ENCODE measurements around the gene CARNS1. TPM values are rescaled to one million over a fixed set of nuclear protein-coding genes. Genes with fewer than 3 reads are reported as not detected.

Gene CARNS1
- total RNA-seq, 2 experiments from 2014 or later, result 1.9 to 2.0 TPM

DNA sequence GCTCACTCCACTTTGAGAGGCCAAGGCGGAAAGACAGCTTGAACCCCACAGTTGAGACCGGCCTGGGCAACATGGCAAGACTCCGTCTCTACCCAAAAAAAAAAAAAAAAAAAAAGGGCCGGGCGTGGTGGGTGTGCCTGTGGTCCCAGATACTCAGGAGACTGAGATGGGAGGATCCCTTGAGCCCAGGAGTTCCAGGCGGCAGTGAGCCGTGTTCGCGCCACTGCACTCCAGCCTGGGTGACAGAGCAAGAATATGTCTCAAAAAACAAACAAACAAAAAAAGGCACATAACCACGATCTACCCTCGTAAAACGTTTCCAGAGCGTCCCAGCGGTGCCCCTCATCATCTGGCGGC, 24.6 kb upstream of the CARNS1 start:
- ChIA-PET CTCF (interaction anchor here (0.6 to 4.0 kb wide), 7 partner anchors 9 to 98 kb away, joined by 3 to 24 read pairs (median 7); partner anchors contain the start of genes POLD4 and PPP1CA), POLR2A (interaction anchor here (0.7 to 2.4 kb wide), 4 partner anchors 10 to 96 kb away, joined by 8 to 26 read pairs (median 11); partner anchors contain the start of gene PPP1CA)

DNA sequence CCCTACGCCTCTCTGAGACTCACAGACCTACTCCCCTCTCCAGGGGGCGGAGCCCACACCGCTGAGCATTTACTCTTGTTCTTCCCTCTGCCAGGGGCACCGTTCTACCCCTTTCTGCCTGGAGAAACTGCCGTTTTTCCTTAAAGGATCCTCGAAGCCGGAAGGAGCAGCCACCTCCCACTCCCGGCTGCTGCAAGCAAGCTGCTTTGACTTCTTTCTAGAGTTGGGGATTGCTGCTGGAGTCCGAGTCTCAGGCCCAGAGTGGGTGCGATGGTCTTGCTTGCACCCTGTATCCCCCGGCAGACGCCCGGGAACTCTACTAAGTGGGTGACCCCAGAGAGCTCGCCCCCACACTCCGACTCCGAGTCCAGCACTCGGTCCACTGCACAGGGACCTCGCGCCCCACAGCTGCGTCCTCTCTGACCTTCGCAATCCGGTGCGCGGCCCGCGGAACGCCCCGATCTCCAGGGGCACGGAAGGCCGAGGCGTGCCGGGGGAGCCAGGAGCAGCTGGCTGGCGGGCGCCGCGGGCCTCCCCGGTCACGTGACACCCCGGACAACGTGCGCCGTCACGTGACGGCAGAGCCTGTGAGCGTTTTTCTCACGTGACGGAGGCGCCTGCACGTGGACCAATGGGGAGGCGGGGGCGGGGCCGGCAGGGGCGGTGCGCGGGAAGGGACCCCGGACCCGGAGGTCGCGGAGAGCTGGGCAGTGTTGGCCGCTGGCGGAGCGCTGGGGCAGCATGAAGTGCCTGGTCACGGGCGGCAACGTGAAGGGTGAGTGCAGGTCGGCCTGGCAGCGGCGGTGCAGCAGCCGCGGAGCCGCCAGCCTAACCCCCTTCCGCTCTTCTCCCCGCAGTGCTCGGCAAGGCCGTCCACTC, 23.9 kb upstream of the CARNS1 start, which contains the start of gene RAD9A:
RAD9A (plus strand) TSS at position 683 of the 879 bp plus-strand sequence; CDS start at position 742, 59 bp downstream.
- CTCF ChIA-PET, result interaction anchor here (0.9 to 4.0 kb wide), 13 partner anchors 10 to 130 kb away, joined by 3 to 24 read pairs (median 7); partner anchors contain the start of genes POLD4, PPP1CA and TBC1D10C
- POLR2A ChIA-PET, result interaction anchor here (0.6 to 2.4 kb wide), 8 partner anchors 9 to 96 kb away, joined by 3 to 26 read pairs (median 4); partner anchors contain the start of genes PPP1CA, PTPRCAP and TBC1D10C

DNA sequence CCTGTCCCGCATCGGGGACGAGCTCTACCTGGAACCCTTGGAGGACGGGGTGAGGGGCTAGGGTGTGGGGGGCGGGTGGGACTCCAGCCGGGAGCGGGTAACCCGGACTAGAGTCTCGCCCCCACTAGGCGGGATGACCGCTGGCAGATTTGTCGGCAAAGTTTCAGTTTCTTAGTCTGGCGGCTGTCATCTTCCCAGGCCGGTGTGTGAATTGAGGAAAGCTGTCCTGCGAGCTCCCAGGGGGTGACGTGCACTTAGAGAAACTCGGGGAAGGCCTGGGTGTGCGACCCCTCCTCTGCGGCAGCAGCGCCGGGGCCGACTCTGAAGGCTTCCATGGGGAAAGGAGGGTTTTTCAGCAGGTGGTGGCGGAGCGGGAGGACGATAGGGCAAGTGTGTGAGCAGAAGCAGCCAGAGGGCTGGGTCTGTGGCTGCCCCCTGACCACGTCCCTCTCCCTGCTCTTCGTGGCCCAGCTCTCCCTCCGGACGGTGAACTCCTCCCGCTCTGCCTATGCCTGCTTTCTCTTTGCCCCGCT, 23.2 kb upstream of the CARNS1 start:
- POLR2A ChIA-PET, result interaction anchor here (0.5 to 2.4 kb wide), 9 partner anchors 9 to 95 kb away, joined by 3 to 26 read pairs (median 4); partner anchors contain the start of genes PPP1CA, PTPRCAP and TBC1D10C
- CTCF ChIA-PET, result interaction anchor here (0.9 to 4.0 kb wide), 12 partner anchors 9 to 130 kb away, joined by 3 to 24 read pairs (median 6); partner anchors contain the start of genes POLD4, PPP1CA and TBC1D10C

- POLR2A ChIA-PET, result no interaction called here
- CTCF ChIA-PET, result interaction anchor here (0.7 to 2.3 kb wide), 4 partner anchors 8 to 75 kb away, joined by 4 to 10 read pairs (median 6); partner anchors contain the start of gene PPP1CA
These were observed 22.0 kb upstream of the CARNS1 start for GRCh38 chr11:67393437-67393836.

- ChIA-PET CTCF (interaction anchor here (0.7 to 0.9 kb wide), 2 partner anchors 9 to 11 kb away, joined by 4 read pairs; partner anchors contain the start of gene TBC1D10C), POLR2A (no interaction called here)
These were observed 21.5 kb upstream of the CARNS1 start for GRCh38 chr11:67393990-67394389.

- POLR2A ChIA-PET, result interaction anchor here (0.9 kb wide), 1 partner anchor 9 kb away, joined by 5 read pairs; no protein-coding TSS in a partner anchor
- CTCF ChIA-PET, result interaction anchor here (1.6 kb wide), 1 partner anchor 13 kb away, joined by 5 read pairs; no protein-coding TSS in a partner anchor
These were observed 19.8 kb upstream of the CARNS1 start for GRCh38 chr11:67395555-67396258.

- POLR2A ChIA-PET, result no interaction called here
- CTCF ChIA-PET, result interaction anchor here (0.9 to 1.6 kb wide), 2 partner anchors 14 to 45 kb away, joined by 5 to 9 read pairs; no protein-coding TSS in a partner anchor
These were observed 19.3 kb upstream of the CARNS1 start for GRCh38 chr11:67396259-67396581.

DNA sequence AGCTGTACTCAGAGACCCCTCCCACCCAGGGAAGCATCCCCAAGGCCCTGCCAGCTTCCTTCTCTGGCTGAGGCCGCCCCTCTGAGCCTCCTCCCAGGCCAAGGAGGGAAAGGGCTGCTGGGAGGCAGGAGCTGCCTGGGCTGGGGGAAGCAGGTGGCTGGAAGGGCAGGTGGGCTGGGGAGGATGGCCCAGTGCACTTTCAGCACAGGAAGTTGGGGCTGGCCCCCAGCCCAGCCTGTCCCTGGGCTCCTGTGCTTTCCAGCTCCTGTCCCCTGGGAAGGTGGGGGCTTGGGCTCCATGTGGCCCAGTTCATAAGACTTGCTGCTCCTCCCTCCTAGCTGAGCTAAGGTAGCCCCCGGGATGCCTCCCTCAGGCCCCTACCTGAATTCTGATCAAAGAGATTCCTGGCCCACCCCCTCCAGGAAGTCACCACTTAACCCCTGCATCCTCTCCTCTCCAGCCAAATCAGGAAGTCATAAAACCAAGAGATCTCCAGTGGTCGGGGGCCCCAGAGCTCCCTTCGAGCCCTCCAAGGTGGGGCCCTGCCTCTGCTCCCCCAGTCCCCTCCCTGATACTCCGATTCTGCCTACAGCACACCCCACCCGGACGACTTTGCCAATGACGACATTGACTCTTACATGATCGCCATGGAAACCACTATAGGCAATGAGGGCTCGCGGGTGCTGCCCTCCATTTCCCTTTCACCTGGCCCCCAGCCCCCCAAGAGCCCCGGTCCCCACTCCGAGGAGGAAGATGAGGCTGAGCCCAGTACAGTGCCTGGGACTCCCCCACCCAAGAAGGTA, 18.7 kb upstream of the CARNS1 start:
- CTCF ChIA-PET, result interaction anchor here (0.6 to 1.6 kb wide), 4 partner anchors 10 to 45 kb away, joined by 3 to 9 read pairs (median 4); no protein-coding TSS in a partner anchor
- POLR2A ChIA-PET, result interaction anchor here (0.7 to 1.4 kb wide), 3 partner anchors 11 to 41 kb away, joined by 3 to 5 read pairs (median 3); no protein-coding TSS in a partner anchor

DNA sequence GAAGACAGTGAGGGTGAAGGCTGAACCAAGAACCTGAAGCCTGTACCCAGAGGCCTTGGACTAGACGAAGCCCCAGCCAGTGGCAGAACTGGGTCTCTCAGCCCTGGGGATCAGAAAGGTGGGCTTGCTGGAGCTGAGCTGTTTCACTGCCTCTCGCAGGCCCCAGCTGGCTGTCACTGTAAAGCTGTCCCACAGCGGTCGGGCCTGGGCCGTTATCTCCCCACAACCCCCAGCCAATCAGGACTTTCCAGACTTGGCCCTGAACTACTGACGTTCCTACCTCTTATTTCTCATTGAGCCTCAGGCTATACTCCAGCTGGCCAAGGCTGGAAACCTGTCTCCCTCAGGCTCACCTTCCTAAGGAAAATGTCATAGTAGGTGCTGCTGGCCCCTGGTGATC, 17.9 kb upstream of the CARNS1 start:
- CTCF ChIA-PET, result interaction anchor here (0.7 to 2.0 kb wide), 3 partner anchors 10 to 52 kb away, joined by 3 to 5 read pairs (median 3); no protein-coding TSS in a partner anchor
- POLR2A ChIA-PET, result interaction anchor here (1.3 to 1.4 kb wide), 2 partner anchors 10 to 41 kb away, joined by 3 to 5 read pairs; no protein-coding TSS in a partner anchor

GRCh38 chr11:67397986-67398660, 17.4 kb upstream of the CARNS1 start:
- ChIA-PET POLR2A (interaction anchor here (1.3 to 1.4 kb wide), 2 partner anchors 10 to 40 kb away, joined by 3 to 5 read pairs; no protein-coding TSS in a partner anchor), CTCF (interaction anchor here (0.5 to 2.0 kb wide), 3 partner anchors 9 to 53 kb away, joined by 3 to 5 read pairs (median 4); no protein-coding TSS in a partner anchor)

DNA sequence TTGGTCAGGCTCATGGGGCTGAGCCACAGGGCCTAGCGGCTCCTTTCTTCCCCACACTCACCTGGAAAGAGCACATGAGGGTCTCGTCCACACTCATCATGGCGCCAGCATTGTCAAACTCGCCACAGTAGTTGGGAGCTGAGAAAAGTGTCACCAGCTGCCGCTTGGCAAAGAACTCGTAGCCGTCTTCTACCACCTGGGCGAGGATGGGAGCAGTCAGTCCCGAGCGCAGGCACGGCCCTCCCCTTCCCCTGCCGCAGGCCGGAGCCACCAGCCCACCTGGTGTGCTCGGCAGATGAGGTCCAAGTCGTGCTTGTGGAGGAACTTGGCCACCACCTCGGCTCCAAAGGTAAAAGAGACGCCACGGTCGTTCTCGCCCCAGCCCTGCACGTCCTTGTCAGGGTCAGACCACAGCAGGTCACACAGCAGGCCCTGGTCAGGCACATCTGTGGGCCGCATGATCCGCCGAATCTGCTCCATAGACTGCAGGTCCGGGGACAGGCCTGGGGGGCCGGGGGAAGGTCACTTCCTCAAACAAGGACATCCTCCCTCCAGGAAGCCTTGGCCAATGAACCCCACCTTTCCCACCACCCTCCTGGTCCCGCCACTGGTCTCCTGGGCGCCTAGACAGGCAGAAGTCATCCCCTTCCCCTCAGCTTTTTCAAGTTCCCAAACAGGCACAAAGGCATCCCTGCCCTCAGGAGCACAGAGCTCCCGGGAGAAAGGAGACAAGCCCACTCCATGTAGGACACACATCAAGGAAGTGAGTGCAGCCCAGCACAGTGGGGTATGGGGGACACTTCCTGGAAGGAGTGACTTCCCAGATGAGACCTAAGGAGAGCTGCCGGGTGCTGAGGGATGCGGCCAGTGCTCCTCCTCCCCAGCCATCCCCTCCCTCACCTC, 16.6 kb upstream of the CARNS1 start:
- ChIA-PET POLR2A (no interaction called here), CTCF (interaction anchor here (0.5 to 2.0 kb wide), 2 partner anchors 8 to 35 kb away, joined by 4 to 5 read pairs; no protein-coding TSS in a partner anchor)

GRCh38 chr11:67400251-67400941, 15.1 kb upstream of the CARNS1 start:
- ChIA-PET CTCF (interaction anchor here (0.6 to 2.8 kb wide), 16 partner anchors 9 to 871 kb away, joined by 3 to 16 read pairs (median 6); partner anchors contain the start of genes C11orf24, PITPNM1, PTPRCAP and RAD9A), POLR2A (interaction anchor here (1.0 to 3.2 kb wide), 8 partner anchors 9 to 86 kb away, joined by 3 to 26 read pairs (median 6); partner anchors contain the start of genes POLD4, PTPRCAP, RAD9A and TMEM134)

DNA sequence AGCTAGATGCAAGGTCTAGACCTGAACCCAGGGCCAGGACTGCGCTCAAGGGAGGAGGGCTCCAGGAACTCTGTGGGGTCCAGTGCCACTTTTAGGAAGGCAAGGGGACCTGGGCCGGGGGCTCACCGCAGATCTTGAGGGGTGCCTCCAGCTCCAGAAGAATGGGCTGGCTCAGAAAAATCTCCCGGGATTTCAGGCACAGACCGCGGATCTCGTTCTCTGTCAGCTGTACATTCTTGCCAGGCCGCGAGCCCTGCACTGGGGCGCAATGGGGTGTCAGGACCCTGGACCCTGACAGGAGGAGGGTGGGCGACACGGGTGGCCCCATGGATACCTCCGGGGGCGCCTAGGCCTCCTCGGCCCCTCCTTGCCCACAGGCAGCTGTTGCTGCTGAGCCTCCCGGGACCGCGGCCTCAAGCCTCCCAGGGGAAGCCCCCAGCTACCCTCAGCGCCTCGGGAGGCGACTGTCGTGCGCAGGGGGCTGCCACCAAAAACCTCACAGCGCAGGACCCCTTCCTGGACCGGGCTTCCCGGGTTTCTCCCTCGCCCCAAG, 14.5 kb upstream of the CARNS1 start:
- ChIA-PET CTCF (interaction anchor here (0.7 to 5.0 kb wide), 23 partner anchors 8 to 104 kb away, joined by 3 to 34 read pairs (median 5); partner anchors contain the start of genes PITPNM1, PTPRCAP and RAD9A), POLR2A (interaction anchor here (0.8 to 3.2 kb wide), 13 partner anchors 10 to 129 kb away, joined by 3 to 26 read pairs (median 5); partner anchors contain the start of genes CLCF1, PITPNM1, POLD4 and PTPRCAP)

DNA sequence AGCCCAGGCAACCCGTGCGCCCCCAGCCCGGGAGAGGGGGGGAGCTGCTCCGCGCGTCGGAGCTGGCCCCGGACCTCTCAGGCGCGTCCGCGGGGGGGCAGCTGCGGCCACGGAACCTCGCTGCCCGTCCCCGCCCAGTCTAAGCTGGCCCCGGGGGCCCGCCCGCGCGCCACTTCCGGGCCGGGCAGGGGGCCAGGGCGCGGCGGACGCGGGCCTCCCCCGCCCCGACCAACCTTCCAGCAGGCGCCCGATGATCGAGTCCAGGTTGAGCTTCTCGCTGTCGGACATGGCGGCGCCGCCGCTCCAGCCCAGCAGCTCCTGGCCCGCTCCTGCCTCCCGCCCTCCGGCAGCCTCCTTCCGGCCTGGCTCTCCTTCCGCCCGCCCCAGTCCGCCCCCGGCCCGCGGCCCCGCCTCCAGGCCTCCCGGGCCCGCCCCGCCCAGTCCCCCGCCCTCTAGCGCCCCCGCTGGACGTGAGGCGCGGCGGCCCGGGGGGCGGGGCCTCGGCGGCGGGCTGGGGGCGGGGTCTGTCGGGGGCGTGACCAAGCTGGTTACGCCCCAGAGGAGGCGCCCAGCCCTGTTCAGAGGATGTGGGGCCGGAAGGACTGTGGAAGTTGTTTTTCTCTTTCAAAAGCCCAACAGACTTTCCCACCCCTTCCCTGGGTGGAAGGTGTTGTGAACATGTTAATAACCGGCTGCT, 13.8 kb upstream of the CARNS1 start, which contains the start of gene PPP1CA:
PPP1CA (minus strand) TSS at position 364 of the 697 bp plus-strand sequence; CDS start at position 288, 76 bp downstream.
- CTCF ChIA-PET, result interaction anchor here (0.7 to 5.0 kb wide), 26 partner anchors 8 to 229 kb away, joined by 3 to 34 read pairs (median 5); partner anchors contain the start of genes NUDT8, PITPNM1, PTPRCAP and RAD9A
- POLR2A ChIA-PET, result interaction anchor here (0.5 to 3.2 kb wide), 15 partner anchors 10 to 132 kb away, joined by 3 to 26 read pairs (median 4); partner anchors contain the start of genes CLCF1, PITPNM1, POLD4 and PTPRCAP

Measured in activated CD8-positive, alpha-beta memory T cell treated with anti-CD3 and anti-CD28 coated beads for 36 hours (primary cell).